COLO829 (cell line): Measurements from ENCODE around the gene SYNJ1.
"Not testable (repeated sequence)": the region's sequence is repeated elsewhere in the genome, so short reads cannot be mapped to it uniquely, and the experiment has no call there.

ENCODE experiments used
- DNase-seq: peaks from one replicate; pipeline ENCODE4 v3.0.0; 2012; ENCODE audit warnings: low spot score

SYNJ1 gene

DNA sequence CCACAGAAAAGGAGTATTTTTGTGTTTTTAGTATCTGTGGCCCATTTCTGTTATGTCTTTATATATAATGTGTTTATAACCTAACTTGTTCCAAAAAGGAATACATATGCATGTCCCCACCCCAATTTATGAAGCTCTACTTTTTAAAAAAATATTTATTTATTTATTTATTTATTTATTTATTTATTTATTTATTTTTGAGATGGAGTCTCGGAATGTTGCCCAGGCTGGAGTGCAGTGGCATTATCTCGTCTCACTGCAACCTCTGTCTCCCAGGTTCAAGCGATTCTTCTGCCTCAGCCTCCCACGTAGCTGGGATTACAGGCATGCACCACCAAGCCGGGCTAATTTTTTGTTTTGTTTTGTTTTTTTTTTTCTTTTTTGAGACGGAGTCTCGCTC lies 32.3 kb downstream of the SYNJ1 start:
- DNase-seq: not testable (repeated sequence)

DNA sequence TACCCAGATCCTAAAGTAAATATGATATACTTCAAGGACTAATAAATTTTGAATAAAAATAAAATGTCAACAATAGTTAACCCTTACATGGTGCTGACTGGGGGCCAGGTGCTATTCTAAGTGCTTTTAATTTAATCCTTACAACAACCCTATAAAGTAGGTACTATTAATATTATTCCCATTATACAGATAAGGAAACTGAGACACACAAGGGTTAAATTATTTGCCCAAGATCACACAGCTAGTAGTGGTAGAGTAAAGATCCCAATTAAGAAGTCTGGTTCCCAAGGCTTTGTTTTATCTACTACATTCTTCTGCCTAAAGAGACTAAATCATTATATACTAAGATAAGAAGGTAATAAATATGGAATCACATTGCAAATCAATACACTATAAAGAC lies 34.2 kb downstream of the SYNJ1 start:
- DNase-seq: no peak

GRCh38 chr21:32690085-32690484 lies 37.7 kb downstream of the SYNJ1 start:
- no peak for DNase-seq

- no peak for DNase-seq
Observed at GRCh38 chr21:32687643-32688345, 40.0 kb downstream of the SYNJ1 start.

GRCh38 chr21:32682696-32683474 lies 44.9 kb downstream of the SYNJ1 start:
- DNase-seq: no peak

GRCh38 chr21:32674731-32675130 lies 53.1 kb downstream of the SYNJ1 start:
- no peak for DNase-seq

DNA sequence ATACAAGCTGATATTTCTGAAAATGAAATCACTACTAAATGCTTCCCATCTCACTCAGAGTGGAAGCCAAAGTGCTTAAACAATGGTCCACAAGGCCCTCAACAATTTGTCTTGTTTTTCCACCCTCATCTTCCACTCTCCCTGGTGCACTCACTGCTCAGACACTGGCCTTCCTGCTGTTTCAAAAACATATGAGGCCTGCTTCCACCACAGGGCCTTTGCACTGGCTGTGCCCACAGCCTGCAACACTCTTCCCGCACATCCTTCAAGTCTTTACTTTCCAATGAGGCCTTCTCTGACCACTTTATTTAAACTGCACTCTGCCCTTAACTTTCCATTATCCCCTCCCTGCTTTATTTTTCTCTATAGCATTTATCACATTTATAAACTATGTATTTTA lies 53.8 kb downstream of the SYNJ1 start:
- no peak for DNase-seq

DNA sequence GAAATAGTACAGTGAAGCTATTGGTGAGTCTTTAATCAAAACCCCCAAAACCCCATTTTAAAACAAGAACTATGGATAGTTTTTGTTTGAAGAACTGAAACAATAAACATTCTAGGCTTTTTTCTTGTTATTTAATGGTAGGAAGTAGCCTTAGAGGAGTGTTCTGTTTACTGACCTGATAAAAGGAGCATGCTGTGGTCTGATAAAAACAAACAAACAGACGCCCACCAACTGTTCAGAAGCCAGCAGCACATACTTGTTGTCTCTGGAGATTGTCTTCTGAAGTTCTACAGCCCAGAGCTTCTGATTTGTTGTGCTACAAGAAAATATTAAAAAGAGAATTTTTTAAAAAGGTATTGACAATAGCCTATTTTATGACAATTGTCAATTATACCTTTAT lies 61.6 kb downstream of the SYNJ1 start:
- DNase-seq: no peak

DNA sequence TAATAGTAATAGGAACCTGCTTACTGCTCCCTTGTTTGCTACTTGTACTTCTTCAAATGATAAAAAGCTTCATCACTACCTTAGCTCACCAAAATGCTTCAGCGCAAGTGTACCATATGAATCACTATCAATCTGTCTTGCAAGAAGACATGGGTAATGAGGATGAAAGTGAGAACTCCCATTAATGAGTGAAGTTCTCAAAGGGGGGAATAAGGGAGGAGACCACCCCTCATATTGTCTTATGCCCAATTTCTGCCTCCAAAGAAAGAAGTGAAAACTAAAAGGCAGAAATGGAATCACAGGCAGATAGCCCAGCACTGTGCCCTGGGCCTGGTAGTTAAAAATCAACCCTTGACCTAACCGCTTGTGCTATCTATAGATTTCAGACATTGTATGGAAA lies 63.7 kb downstream of the SYNJ1 start:
- DNase-seq: not testable (repeated sequence)

GRCh38 chr21:32661981-32662380 lies 65.8 kb downstream of the SYNJ1 start:
- DNase-seq: not testable (repeated sequence)

DNA sequence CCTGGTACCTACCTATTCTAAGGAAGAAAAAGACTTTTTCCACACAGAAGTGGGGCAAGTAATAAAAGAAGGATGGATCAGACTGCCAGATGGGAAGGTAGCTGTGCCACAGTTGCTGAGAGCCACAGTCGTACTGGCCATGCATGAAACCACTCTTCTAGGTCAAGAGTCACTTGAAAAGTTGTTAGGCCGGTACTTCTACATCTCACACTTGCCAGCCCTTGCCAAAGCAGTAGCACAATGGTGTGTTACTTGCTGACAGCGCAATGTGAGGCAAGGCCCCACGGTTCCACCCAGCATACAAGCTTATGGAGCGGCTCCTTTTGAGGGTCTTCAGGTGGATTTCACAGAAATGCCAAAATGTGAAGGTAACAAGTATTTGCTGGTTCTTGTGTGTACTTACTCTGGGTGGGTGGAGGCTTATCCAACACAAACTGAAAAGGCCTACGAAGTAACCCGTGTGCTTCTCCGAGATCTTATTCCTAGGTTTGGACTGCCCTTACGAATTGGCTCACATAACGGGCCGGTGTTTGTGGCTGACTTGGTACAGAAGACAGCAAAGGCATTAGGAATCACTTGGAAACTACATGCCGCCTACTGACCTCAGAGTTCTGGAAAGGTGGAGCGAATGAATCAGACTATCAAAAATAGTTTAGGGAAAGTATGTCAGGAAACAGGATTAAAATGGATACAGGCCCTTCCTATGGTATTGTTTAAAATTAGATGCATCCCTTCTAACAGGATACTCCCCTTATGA lies 66.6 kb downstream of the SYNJ1 start:
- DNase-seq: not testable (repeated sequence)

DNA sequence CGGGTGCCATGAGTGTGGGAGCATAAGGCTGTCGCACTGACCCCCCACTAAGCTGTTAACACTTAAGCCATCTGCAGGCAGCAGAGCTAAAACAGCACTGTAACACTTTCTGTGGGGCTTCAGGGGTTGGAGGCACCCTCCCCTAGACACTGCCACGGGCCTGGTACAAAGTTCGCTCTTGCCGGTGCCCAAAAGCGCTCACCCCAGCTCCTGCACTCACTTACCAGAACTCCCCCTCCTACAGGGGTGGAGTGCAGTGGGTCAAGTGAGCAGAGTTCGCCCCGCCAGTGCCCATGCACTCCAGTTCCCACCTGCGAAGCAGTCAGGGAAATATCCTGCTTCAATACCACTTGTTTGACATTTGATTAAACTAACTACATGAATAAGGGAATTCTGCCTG lies 69.3 kb downstream of the SYNJ1 start:
- no peak for DNase-seq

GRCh38 chr21:32653326-32653901 lies 74.4 kb downstream of the SYNJ1 start:
- DNase-seq: peak; percentile 39

GRCh38 chr21:32648165-32648564 lies 79.6 kb downstream of the SYNJ1 start:
- no peak for DNase-seq

GRCh38 chr21:32645261-32646182 lies 82.3 kb downstream of the SYNJ1 start:
- DNase-seq: no peak

GRCh38 chr21:32641710-32642698 lies 85.8 kb downstream of the SYNJ1 start:
- no peak for DNase-seq

DNA sequence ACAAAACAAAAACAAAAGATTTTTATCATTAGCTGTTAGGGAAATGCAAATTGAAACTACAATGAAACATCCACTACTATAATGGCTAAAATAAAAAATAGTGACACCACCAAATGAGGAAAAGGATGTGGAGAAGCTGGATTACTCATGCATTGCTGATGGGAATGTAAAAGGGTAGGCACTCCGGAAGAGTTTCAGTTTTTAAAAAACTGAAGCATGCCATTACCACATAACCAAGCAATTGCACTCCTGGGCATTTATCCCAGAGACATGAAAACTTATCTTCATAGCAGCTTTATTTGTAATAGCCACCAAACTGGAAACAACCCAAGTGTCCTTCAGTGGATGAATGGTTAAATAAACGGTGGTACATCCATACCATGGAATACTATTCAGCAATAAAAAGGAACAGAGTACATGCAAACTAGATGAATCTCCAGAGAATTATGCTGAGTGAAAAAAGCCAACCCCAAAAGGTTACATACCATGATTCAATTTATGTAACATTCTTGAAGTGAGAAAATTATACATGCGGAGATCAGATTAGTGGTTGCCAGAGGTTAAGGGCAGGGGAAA lies 101.1 kb downstream of the SYNJ1 start:
- DNase-seq: no peak

- DNase-seq: not testable (repeated sequence)
Observed at GRCh38 chr21:32618218-32618617, 109.6 kb downstream of the SYNJ1 start.

- no peak for DNase-seq
Observed at GRCh38 chr21:32613436-32614043, 114.3 kb downstream of the SYNJ1 start.
